ENCODE measurements around the gene SLC2A13. TPM values are rescaled to one million over a fixed set of nuclear protein-coding genes. Genes with fewer than 3 reads are reported as not detected.

The SLC2A13 gene
- total RNA-seq, 1 experiment from 2014 or later = 7.0 TPM

DNA sequence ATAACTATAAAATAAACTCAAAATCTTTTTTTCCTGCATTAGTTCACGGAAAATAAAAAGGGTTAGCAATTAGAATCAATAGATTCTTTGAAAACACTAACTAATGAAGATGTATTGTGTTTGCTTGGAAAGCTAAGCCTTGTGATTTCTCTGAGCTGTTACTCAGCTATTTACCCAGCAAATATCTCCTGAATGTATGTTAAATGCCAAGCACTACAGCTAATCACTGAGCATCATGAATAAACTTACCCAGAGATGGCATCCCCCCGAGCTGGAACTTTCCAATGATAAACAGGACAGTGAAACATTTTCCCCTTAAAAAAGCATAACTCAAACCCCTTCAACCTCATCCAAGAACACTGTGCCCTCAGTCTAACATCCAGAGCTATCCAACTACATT lies 71.2 kb downstream of the SLC2A13 start:
- no peak overlapping the region for H3K4ac ChIP-seq (ENCODE audit: low read depth, low read length)
- H3K79me2 ChIP-seq (ENCODE audit: insufficient read depth, low read length) = no peaks in the 10 kb centered on the region
- no peak overlapping the region for H2BK5ac ChIP-seq (ENCODE audit: insufficient read length, low read length)
- peaks cover 7% of the 10 kb centered on the region; the same call in 1 of the 2 replicates for H3K4me1 ChIP-seq (ENCODE audit: insufficient read depth, low read length)
- no peak overlapping the region for H3K4me2 ChIP-seq (ENCODE audit: insufficient read depth, insufficient read length, low read length)
- Mint-ChIP-seq H3K4me3 (no peak overlapping the region), H3K4me1 (peaks cover 33% of the 10 kb centered on the region in 2 experiments), H3K36me3 (ENCODE audit: insufficient read depth in 1 of 3, low read depth in 3 of 3) (no peaks in the 10 kb centered on the region), H3K27me3 (ENCODE audit: low read depth) (no peaks in the 10 kb centered on the region), H3K27ac (0 out of 7 replicates have a peak overlapping the region, but pooled peaks of 1 of the 3 experiments have one; percentile 4), H3K9me3 (no peaks in the 10 kb centered on the region)
- H3K23ac ChIP-seq (ENCODE audit: insufficient read length, low read depth, low read length) = no peak overlapping the region
- no peak overlapping the region for H2AFZ ChIP-seq (ENCODE audit: low read length)
- no peak overlapping the region for H4K91ac ChIP-seq (ENCODE audit: insufficient read length, low read depth, low read length)
- no peak overlapping the region for H3K27ac ChIP-seq (ENCODE audit: insufficient read length, low read depth, low read length)
- H2BK12ac ChIP-seq (ENCODE audit: insufficient read length, low read depth, low read length) = no peak overlapping the region
- H3T11ph ChIP-seq (ENCODE audit: low read length) = no peak overlapping the region
- TF ChIP-seq, protein P1, sequence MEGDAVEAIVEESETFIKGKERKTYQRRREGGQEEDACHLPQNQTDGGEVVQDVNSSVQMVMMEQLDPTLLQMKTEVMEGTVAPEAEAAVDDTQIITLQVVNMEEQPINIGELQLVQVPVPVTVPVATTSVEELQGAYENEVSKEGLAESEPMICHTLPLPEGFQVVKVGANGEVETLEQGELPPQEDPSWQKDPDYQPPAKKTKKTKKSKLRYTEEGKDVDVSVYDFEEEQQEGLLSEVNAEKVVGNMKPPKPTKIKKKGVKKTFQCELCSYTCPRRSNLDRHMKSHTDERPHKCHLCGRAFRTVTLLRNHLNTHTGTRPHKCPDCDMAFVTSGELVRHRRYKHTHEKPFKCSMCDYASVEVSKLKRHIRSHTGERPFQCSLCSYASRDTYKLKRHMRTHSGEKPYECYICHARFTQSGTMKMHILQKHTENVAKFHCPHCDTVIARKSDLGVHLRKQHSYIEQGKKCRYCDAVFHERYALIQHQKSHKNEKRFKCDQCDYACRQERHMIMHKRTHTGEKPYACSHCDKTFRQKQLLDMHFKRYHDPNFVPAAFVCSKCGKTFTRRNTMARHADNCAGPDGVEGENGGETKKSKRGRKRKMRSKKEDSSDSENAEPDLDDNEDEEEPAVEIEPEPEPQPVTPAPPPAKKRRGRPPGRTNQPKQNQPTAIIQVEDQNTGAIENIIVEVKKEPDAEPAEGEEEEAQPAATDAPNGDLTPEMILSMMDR (conservative IDR thresholded peaks at IDR 0.05) = no peak
- H3K9ac ChIP-seq (ENCODE audit: extremely low read depth, insufficient read length, low read length) = no peak overlapping the region
- no peaks in the 10 kb centered on the region for H4K20me1 ChIP-seq (ENCODE audit: control insufficient read depth, insufficient read depth, insufficient read length)
- H3K79me1 ChIP-seq (ENCODE audit: insufficient read depth, low read depth, low read length, poor library complexity, severe bottlenecking) = no peaks in the 10 kb centered on the region
- no peak overlapping the region for H3K14ac ChIP-seq (ENCODE audit: insufficient read depth, low read length)
- no peak overlapping the region for H3K56ac ChIP-seq (ENCODE audit: insufficient read length, low read depth, low read length)
- H4K5ac ChIP-seq (ENCODE audit: insufficient read length, low read depth, low read length) = no peak overlapping the region
- H3K18ac ChIP-seq (ENCODE audit: insufficient read length, low read depth, low read length) = no peak overlapping the region
- no peaks in the 10 kb centered on the region for H3K9me3 ChIP-seq (ENCODE audit: control insufficient read depth, low read depth, low read length)
- H2AK5ac ChIP-seq (ENCODE audit: insufficient read length, low read length) = no peak overlapping the region
- no peak overlapping the region for H2BK20ac ChIP-seq (ENCODE audit: low read depth, low read length, poor library complexity, severe bottlenecking)
- H3K27me3 ChIP-seq (ENCODE audit: insufficient read depth, low read length) = no peaks in the 10 kb centered on the region
- DNase-seq = no peak
- H4K8ac ChIP-seq (replicated peaks; ENCODE audit: insufficient read length, low read depth, low read length) = no peak overlapping the region
- no peaks in the 10 kb centered on the region for H3K23me2 ChIP-seq (ENCODE audit: insufficient read length, low read depth, low read length, poor library complexity, severe bottlenecking)
- H2BK120ac ChIP-seq (ENCODE audit: low read depth, low read length, poor library complexity, severe bottlenecking) = no peak overlapping the region
- no CpG with 5 or more reads among the region's 2 CpGs for WGBS (ENCODE audit: extremely low coverage, insufficient read length, low lambda C conversion rate)
- H2BK15ac ChIP-seq (ENCODE audit: low read depth, low read length) = no peak overlapping the region
